Kidney (tissue), 14 donors: Measurements from ENCODE around the gene DNAL1. TPM values are rescaled to one million over a fixed set of nuclear protein-coding genes. Genes with fewer than 3 reads are reported as not detected.

Experiments used
- DNase-seq, 5 donors: peaks; one replicate each; pipeline ENCODE4 v3.0.0-alpha.2; 2013 to 2020
- FAIRE-seq: peaks from 2 replicates; lab custom pipeline; 2012; peaks lifted over from hg19 to GRCh38; lab: Jason Lieb, UNC
- H3K27ac ChIP-seq, 2 donors: one replicate each; pipeline ENCODE4 v1.7.0; 2013; ENCODE audit warnings: low read depth in 2 of 2, low read length in 2 of 2, inconsistent platforms in 1 of 2
- H3K27me3 ChIP-seq: one replicate; pipeline ENCODE4 v1.7.1; 2013; ENCODE audit warnings: low read length, inconsistent platforms; ENCODE audit not compliant: control insufficient read depth, insufficient read depth
- H3K36me3 ChIP-seq, 3 donors: one replicate each; pipeline versions ENCODE4 v1.7.0 to v1.7.1; 2013; ENCODE audit warnings: low read length in 3 of 3, control low read depth in 1 of 3, inconsistent platforms in 1 of 3; ENCODE audit not compliant: insufficient read depth in 3 of 3, control insufficient read depth in 2 of 3
- H3K4me1 ChIP-seq, 3 donors: one replicate each; pipeline versions ENCODE4 v1.7.0 to v1.7.1; 2013; ENCODE audit warnings: low read length in 3 of 3, inconsistent platforms in 1 of 3, low read depth in 1 of 3; ENCODE audit not compliant: control insufficient read depth in 2 of 3, insufficient read depth in 2 of 3
- H3K4me3 ChIP-seq, 3 donors: one replicate each; pipeline versions ENCODE4 v1.7.0 to v1.8.1; 2013; ENCODE audit warnings: low read length in 3 of 3, control low read depth in 1 of 3, inconsistent platforms in 1 of 3
- H3K9ac ChIP-seq, 3 donors: one replicate each; pipeline versions ENCODE4 v1.7.0 to v1.7.1; 2013; ENCODE audit warnings: low read length in 3 of 3, control low read depth in 1 of 3, inconsistent platforms in 1 of 3
- H3K9me3 ChIP-seq, 3 donors: one replicate each; pipeline versions ENCODE4 v1.7.0 to v1.7.1; 2013; ENCODE audit warnings: low read length in 3 of 3, control low read depth in 1 of 3, inconsistent platforms in 1 of 3; ENCODE audit not compliant: control insufficient read depth in 2 of 3, insufficient read depth in 1 of 3
- intact Hi-C: fragments of 100-400 bp; cut with DNase I; formaldehyde crosslinking; loops from one replicate; pipeline ENCODE4 v1.11.1; 2022
- polyA plus RNA-seq: library from polyadenylated mRNA; stranded (reverse); fragments of 350-450 nt; fragmentation: Illumina TruSeq; extraction: RNeasy Lipid Tissue Mini Kit (QIAGEN cat#74804); gene quantifications from one replicate; pipeline ENCODE4 v1.2.3, GENCODE V29; 2014; ENCODE audit warnings: low read depth, low replicate concordance; ENCODE audit not compliant: insufficient read depth
- total RNA-seq: library from RNA; stranded (reverse); fragmentation: NEBNext Ultra II Directional; extraction: Animal tissue kit (Norgen Biotek cat#: 25700); gene quantifications from one replicate; pipeline ENCODE4 v1.2.1, GENCODE V29; 2021
- TF ChIP-seq, protein P1 (sequence below): IDR thresholded peaks from 3 replicates; pipeline ENCODE4 v1.5.1; 2012; ENCODE audit warnings: mild to moderate bottlenecking, moderate library complexity, borderline replicate concordance; ENCODE audit not compliant: insufficient read depth; ENCODE audit errors: extremely low read depth
- donor health status: control.
- donor health status: control.
- donor health status: control.
- donor health status: control.
- donor health status: control.
- donor health status: DM: yes; HTN: yes; CAD: no.
- donor health status: Normal renal cell carcinoma (clear cell type).

Gene DNAL1
- total and polyA plus RNA-seq, 2 donors from 2014 or later, result 9.3 to 32.3 TPM

DNA sequence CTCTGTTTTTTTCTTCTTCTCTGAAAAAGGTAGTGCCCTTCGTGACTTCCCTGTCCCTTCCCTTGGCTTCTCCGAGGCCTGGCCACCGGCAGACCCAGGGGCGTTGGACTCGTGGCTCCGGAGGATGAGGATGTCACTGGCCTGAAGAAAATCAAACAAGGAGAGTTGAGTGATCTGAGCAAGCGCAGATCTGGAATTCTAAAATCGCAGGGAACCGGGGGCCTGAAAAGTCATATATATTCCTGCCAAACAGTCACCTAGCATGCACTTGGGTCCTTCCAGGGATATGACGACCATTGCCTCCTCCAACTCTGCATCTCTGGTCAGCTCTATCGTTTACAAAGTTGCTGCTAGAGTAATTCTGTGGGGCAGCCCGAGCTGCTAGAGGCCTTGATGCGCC, 74.6 kb downstream of the DNAL1 start:
- Histone ChIP-seq H3K9ac (no peak overlapping the region), H3K9me3 (no peaks in the 10 kb centered on the region), H3K27me3 (no peaks in the 10 kb centered on the region), H3K27ac (peak overlapping the region in 1 of 2 donors; percentile 20), H3K36me3 (peaks cover 5 to 49% (median 18%) of the 10 kb centered on the region in 3 donors), H3K4me3 (no peak overlapping the region), H3K4me1 (peaks cover 8 to 22% (median 15%) of the 10 kb centered on the region in 3 donors)
- no peak for FAIRE-seq
- intact Hi-C loops, result no loop called here
- peak in 2 of 5 donors; percentile 64 for DNase-seq
- TF ChIP-seq, protein P1, sequence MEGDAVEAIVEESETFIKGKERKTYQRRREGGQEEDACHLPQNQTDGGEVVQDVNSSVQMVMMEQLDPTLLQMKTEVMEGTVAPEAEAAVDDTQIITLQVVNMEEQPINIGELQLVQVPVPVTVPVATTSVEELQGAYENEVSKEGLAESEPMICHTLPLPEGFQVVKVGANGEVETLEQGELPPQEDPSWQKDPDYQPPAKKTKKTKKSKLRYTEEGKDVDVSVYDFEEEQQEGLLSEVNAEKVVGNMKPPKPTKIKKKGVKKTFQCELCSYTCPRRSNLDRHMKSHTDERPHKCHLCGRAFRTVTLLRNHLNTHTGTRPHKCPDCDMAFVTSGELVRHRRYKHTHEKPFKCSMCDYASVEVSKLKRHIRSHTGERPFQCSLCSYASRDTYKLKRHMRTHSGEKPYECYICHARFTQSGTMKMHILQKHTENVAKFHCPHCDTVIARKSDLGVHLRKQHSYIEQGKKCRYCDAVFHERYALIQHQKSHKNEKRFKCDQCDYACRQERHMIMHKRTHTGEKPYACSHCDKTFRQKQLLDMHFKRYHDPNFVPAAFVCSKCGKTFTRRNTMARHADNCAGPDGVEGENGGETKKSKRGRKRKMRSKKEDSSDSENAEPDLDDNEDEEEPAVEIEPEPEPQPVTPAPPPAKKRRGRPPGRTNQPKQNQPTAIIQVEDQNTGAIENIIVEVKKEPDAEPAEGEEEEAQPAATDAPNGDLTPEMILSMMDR, result no peak

DNA sequence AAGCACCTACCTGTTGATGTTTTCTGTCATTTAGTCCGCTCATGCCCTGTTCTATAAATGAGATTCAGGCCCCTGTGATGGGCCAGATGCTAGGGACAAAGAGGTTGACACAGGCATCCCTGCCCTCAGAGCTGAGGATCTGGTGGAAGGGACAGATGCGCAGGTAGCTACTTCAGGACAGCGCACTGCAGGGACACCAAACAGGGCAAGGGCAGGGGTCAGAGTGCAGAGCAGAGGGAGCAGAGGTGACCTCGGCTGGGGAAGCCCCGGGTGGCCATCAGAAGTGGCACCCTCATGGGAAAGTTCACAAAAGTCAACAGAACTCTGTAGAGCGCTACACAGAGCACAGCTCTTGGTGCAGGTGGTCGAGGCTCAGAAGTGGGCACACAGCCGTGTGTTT, 75.0 kb downstream of the DNAL1 start:
- H3K36me3 ChIP-seq, result peaks cover 5 to 52% (median 19%) of the 10 kb centered on the region in 3 donors
- no peak for FAIRE-seq
- H3K4me3 ChIP-seq, result no peak overlapping the region
- no peak overlapping the region for H3K27ac ChIP-seq
- TF ChIP-seq, protein P1, result no peak
- H3K27me3 ChIP-seq, result no peaks in the 10 kb centered on the region
- no peak for DNase-seq
- intact Hi-C loops, result no loop called here
- peaks cover 4 to 27% (median 15%) of the 10 kb centered on the region in 3 donors for H3K4me1 ChIP-seq
- no peaks in the 10 kb centered on the region for H3K9me3 ChIP-seq
- H3K9ac ChIP-seq, result no peak overlapping the region

DNA sequence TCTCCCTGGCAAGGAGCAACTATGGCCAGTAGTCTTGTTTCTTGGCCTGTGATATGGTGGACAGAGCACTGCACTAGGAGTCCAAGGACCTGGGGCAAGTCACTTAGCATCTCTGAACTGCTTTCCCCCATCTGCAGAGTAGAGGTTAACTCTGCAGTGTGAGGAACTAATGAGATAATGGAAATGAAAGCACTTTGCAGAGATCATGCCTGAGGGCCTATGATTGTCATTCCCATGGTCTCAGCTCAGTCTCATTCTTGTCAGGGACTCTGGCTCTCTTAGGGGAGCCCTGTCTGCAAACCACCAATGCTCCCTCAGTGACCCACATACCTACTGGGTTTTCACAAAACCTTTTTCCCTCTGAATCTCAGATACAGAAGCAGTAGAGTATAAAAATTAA, 75.8 kb downstream of the DNAL1 start:
- peak overlapping the region in 1 of 3 donors; percentile 43 for H3K9ac ChIP-seq
- no peak overlapping the region for H3K4me3 ChIP-seq
- FAIRE-seq, result no peak
- H3K27me3 ChIP-seq, result no peaks in the 10 kb centered on the region
- peaks cover 3 to 29% (median 22%) of the 10 kb centered on the region in 3 donors for H3K4me1 ChIP-seq
- DNase-seq, result no peak
- TF ChIP-seq, protein P1, result no peak
- peaks cover 10 to 58% (median 27%) of the 10 kb centered on the region in 3 donors for H3K36me3 ChIP-seq
- no peak overlapping the region for H3K27ac ChIP-seq
- H3K9me3 ChIP-seq, result no peaks in the 10 kb centered on the region
- intact Hi-C loops, result no loop called here
